ENCODE data around the gene CEBPA. TPM values are rescaled to one million over a fixed set of nuclear protein-coding genes. Genes with fewer than 3 reads are reported as not detected.
A peak's percentile ranks its signal among the peaks of the same experiment; 100 is the strongest.

Gene CEBPA
- total and polyA plus RNA-seq, 2 experiments from 2014 or later, result 0.50 to 2.6 TPM

GRCh38 chr19:33310606-33311325, 8.4 kb upstream of the CEBPA start:
- no peaks in the 10 kb centered on the region for H4K20me1 ChIP-seq (replicated peaks; ENCODE audit: insufficient read depth)
- Mint-ChIP-seq H3K36me3 (ENCODE audit: low read depth) (no peaks in the 10 kb centered on the region), H3K4me3 (no peak overlapping the region), H3K9me3 (no peaks in the 10 kb centered on the region; the same call in 2 of the 3 replicates), H3K27ac (0 out of 2 replicates have a peak overlapping the region, but pooled peaks have one; percentile 2), H3K27me3 (ENCODE audit: insufficient read depth, low read depth, poor library complexity) (peaks cover 10% of the 10 kb centered on the region), H3K4me1 (peaks cover 9% of the 10 kb centered on the region)
- no peaks in the 10 kb centered on the region for H3K36me3 ChIP-seq (ENCODE audit: insufficient read depth)
- 0 out of 2 replicates have a peak, but pooled peaks cover 6% of the 10 kb centered on the region for H3K4me1 ChIP-seq (ENCODE audit: insufficient read depth)
- no peaks in the 10 kb centered on the region for H3K9me2 ChIP-seq (ENCODE audit: insufficient read depth)
- H2AFZ ChIP-seq, result peak overlapping the region; percentile 80
- DNase-seq (ENCODE audit: low spot score), result peak; percentile 45
- ATAC-seq, result peak; percentile 55
- no peaks in the 10 kb centered on the region for H3K79me2 ChIP-seq (replicated peaks; ENCODE audit: insufficient read depth)
- TF ChIP-seq EZH2 (IDR thresholded peaks at IDR 0.05; ENCODE audit: low read depth, unreplicated experiment) (no peak), CREB1 (CRISPR knock-in tag; IDR thresholded peaks at IDR 0.05; ENCODE audit: low read depth) (no peak), POLR2AphosphoS5 (IDR thresholded peaks at IDR 0.05; ENCODE audit: low read depth) (no peak), STAT1 (IDR thresholded peaks at IDR 0.05; ENCODE audit: unreplicated experiment) (no peak), EZH2phosphoT487 (IDR thresholded peaks at IDR 0.05; ENCODE audit: unreplicated experiment) (no peak), JUNB (IDR thresholded peaks at IDR 0.05; ENCODE audit: unreplicated experiment) (no peak), ZNF331 (CRISPR knock-in tag; IDR thresholded peaks at IDR 0.05; ENCODE audit: low read depth) (no peak), ETS1 (IDR thresholded peaks at IDR 0.05) (no peak), NANOG (IDR thresholded peaks at IDR 0.05; ENCODE audit: borderline replicate concordance) (no peak), ZNF114 (CRISPR knock-in tag; IDR thresholded peaks at IDR 0.05) (no peak)
- TF ChIP-seq, protein P1, sequence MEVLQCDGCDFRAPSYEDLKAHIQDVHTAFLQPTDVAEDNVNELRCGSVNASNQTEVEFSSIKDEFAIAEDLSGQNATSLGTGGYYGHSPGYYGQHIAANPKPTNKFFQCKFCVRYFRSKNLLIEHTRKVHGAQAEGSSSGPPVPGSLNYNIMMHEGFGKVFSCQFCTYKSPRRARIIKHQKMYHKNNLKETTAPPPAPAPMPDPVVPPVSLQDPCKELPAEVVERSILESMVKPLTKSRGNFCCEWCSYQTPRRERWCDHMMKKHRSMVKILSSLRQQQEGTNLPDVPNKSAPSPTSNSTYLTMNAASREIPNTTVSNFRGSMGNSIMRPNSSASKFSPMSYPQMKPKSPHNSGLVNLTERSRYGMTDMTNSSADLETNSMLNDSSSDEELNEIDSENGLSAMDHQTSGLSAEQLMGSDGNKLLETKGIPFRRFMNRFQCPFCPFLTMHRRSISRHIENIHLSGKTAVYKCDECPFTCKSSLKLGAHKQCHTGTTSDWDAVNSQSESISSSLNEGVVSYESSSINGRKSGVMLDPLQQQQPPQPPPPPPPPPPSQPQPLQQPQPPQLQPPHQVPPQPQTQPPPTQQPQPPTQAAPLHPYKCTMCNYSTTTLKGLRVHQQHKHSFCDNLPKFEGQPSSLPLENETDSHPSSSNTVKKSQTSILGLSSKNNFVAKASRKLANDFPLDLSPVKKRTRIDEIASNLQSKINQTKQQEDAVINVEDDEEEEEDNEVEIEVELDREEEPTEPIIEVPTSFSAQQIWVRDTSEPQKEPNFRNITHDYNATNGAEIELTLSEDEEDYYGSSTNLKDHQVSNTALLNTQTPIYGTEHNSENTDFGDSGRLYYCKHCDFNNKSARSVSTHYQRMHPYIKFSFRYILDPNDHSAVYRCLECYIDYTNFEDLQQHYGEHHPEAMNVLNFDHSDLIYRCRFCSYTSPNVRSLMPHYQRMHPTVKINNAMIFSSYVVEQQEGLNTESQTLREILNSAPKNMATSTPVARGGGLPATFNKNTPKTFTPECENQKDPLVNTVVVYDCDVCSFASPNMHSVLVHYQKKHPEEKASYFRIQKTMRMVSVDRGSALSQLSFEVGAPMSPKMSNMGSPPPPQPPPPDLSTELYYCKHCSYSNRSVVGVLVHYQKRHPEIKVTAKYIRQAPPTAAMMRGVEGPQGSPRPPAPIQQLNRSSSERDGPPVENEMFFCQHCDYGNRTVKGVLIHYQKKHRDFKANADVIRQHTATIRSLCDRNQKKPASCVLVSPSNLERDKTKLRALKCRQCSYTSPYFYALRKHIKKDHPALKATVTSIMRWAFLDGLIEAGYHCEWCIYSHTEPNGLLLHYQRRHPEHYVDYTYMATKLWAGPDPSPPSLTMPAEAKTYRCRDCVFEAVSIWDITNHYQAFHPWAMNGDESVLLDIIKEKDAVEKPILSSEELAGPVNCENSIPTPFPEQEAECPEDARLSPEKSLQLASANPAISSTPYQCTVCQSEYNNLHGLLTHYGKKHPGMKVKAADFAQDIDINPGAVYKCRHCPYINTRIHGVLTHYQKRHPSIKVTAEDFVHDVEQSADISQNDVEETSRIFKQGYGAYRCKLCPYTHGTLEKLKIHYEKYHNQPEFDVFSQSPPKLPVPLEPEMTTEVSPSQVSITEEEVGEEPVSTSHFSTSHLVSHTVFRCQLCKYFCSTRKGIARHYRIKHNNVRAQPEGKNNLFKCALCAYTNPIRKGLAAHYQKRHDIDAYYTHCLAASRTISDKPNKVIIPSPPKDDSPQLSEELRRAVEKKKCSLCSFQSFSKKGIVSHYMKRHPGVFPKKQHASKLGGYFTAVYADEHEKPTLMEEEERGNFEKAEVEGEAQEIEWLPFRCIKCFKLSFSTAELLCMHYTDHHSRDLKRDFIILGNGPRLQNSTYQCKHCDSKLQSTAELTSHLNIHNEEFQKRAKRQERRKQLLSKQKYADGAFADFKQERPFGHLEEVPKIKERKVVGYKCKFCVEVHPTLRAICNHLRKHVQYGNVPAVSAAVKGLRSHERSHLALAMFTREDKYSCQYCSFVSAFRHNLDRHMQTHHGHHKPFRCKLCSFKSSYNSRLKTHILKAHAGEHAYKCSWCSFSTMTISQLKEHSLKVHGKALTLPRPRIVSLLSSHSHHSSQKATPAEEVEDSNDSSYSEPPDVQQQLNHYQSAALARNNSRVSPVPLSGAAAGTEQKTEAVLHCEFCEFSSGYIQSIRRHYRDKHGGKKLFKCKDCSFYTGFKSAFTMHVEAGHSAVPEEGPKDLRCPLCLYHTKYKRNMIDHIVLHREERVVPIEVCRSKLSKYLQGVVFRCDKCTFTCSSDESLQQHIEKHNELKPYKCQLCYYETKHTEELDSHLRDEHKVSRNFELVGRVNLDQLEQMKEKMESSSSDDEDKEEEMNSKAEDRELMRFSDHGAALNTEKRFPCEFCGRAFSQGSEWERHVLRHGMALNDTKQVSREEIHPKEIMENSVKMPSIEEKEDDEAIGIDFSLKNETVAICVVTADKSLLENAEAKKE (CRISPR knock-in tag; IDR thresholded peaks at IDR 0.05), result no peak
- TF ChIP-seq, protein P2, sequence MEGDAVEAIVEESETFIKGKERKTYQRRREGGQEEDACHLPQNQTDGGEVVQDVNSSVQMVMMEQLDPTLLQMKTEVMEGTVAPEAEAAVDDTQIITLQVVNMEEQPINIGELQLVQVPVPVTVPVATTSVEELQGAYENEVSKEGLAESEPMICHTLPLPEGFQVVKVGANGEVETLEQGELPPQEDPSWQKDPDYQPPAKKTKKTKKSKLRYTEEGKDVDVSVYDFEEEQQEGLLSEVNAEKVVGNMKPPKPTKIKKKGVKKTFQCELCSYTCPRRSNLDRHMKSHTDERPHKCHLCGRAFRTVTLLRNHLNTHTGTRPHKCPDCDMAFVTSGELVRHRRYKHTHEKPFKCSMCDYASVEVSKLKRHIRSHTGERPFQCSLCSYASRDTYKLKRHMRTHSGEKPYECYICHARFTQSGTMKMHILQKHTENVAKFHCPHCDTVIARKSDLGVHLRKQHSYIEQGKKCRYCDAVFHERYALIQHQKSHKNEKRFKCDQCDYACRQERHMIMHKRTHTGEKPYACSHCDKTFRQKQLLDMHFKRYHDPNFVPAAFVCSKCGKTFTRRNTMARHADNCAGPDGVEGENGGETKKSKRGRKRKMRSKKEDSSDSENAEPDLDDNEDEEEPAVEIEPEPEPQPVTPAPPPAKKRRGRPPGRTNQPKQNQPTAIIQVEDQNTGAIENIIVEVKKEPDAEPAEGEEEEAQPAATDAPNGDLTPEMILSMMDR (conservative IDR thresholded peaks at IDR 0.05; ENCODE audit: low read depth in 2 of 2), result no peak
- TF ChIP-seq, protein P3, sequence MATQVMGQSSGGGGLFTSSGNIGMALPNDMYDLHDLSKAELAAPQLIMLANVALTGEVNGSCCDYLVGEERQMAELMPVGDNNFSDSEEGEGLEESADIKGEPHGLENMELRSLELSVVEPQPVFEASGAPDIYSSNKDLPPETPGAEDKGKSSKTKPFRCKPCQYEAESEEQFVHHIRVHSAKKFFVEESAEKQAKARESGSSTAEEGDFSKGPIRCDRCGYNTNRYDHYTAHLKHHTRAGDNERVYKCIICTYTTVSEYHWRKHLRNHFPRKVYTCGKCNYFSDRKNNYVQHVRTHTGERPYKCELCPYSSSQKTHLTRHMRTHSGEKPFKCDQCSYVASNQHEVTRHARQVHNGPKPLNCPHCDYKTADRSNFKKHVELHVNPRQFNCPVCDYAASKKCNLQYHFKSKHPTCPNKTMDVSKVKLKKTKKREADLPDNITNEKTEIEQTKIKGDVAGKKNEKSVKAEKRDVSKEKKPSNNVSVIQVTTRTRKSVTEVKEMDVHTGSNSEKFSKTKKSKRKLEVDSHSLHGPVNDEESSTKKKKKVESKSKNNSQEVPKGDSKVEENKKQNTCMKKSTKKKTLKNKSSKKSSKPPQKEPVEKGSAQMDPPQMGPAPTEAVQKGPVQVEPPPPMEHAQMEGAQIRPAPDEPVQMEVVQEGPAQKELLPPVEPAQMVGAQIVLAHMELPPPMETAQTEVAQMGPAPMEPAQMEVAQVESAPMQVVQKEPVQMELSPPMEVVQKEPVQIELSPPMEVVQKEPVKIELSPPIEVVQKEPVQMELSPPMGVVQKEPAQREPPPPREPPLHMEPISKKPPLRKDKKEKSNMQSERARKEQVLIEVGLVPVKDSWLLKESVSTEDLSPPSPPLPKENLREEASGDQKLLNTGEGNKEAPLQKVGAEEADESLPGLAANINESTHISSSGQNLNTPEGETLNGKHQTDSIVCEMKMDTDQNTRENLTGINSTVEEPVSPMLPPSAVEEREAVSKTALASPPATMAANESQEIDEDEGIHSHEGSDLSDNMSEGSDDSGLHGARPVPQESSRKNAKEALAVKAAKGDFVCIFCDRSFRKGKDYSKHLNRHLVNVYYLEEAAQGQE (IDR thresholded peaks at IDR 0.05; ENCODE audit: unreplicated experiment), result no peak
- H3F3A ChIP-seq (replicated peaks; ENCODE audit: low read depth), result no peaks in the 10 kb centered on the region
- no peak overlapping the region for H3K4me2 ChIP-seq
- no peaks in the 10 kb centered on the region for H3K27me3 ChIP-seq (ENCODE audit: insufficient read depth)
- no peak overlapping the region for H3K27ac ChIP-seq (ENCODE audit: low read depth)
- H3K4me3 ChIP-seq, result no peak overlapping the region

Measured in GM23338 (cell line).